IPS-20b (cell line): ENCODE results near the gene CD53.
"Not testable (repeated sequence)": the region's sequence is repeated elsewhere in the genome, so short reads cannot be mapped to it uniquely, and the experiment has no call there.

Experiments used
- H3K27ac ChIP-seq: one replicate; pipeline ENCODE4 v1.5.1; 2013; ENCODE audit warnings: low read length
- H3K27me3 ChIP-seq: 2 replicates; pipeline ENCODE4 v1.6.1; 2013; ENCODE audit warnings: mild to moderate bottlenecking, low read length, inconsistent platforms; ENCODE audit not compliant: insufficient read depth
- H3K36me3 ChIP-seq: 2 replicates; pipeline ENCODE4 v1.6.1; 2013; ENCODE audit warnings: low read depth, mild to moderate bottlenecking, inconsistent platforms, low read length, moderate library complexity; ENCODE audit not compliant: insufficient read depth
- H3K4me1 ChIP-seq: 2 replicates; pipeline ENCODE4 v1.6.1; 2013; ENCODE audit warnings: mild to moderate bottlenecking, control low read depth, inconsistent platforms, low read length, moderate library complexity; ENCODE audit not compliant: insufficient read depth
- H3K4me3 ChIP-seq: 2 replicates; pipeline ENCODE4 v1.5.1; 2013; ENCODE audit warnings: mild to moderate bottlenecking, low read length, inconsistent platforms
- H3K9ac ChIP-seq: 2 replicates; pipeline ENCODE4 v1.6.1; 2013; ENCODE audit warnings: low read depth, mild to moderate bottlenecking, inconsistent platforms, low read length, moderate library complexity
- H3K9me3 ChIP-seq: 2 replicates; pipeline ENCODE4 v1.6.1; 2013; ENCODE audit warnings: mild to moderate bottlenecking, low read depth, low read length, inconsistent platforms; ENCODE audit not compliant: insufficient read depth

The CD53 gene

GRCh38 chr1:110872745-110873720 lies at the start of gene CD53:
TSS of gene CD53 (plus strand) at chr1:110873148. CDS start at chr1:110891409, 18,261 bp downstream.
- Histone ChIP-seq H3K27ac (no peak within 1 kb of the TSS), H3K36me3 (no peaks in the 10 kb centered on the region), H3K9ac (no peak within 1 kb of the TSS), H3K4me1 (peaks cover 7% of the 10 kb centered on the region; the same call in 1 of the 2 replicates), H3K27me3 (no peaks in the 10 kb centered on the region), H3K4me3 (no peak within 1 kb of the TSS), H3K9me3 (no peaks in the 10 kb centered on the region)

GRCh38 chr1:110824192-110824591 lies 48.8 kb upstream of the CD53 start:
- no peaks in the 10 kb centered on the region for H3K36me3 ChIP-seq
- no peaks in the 10 kb centered on the region for H3K9me3 ChIP-seq
- H3K27me3 ChIP-seq: peaks cover 5% of the 10 kb centered on the region; the same call in 1 of the 2 replicates
- H3K4me1 ChIP-seq: no peaks in the 10 kb centered on the region
- H3K9ac ChIP-seq: no peak overlapping the region
- H3K4me3 ChIP-seq: no peak overlapping the region
- no peak overlapping the region for H3K27ac ChIP-seq

- Histone ChIP-seq H3K36me3 (no peaks in the 10 kb centered on the region), H3K4me3 (no peak overlapping the region), H3K27ac (no peak overlapping the region), H3K4me1 (no peaks in the 10 kb centered on the region; the same call in 1 of the 2 replicates), H3K9ac (no peak overlapping the region), H3K9me3 (no peaks in the 10 kb centered on the region), H3K27me3 (peaks cover under 1% of the 10 kb centered on the region; the same call in 1 of the 2 replicates)
Measured at GRCh38 chr1:110829955-110830553, 42.9 kb upstream of the CD53 start.

- H3K9me3 ChIP-seq, H3K27me3 ChIP-seq, H3K36me3 ChIP-seq, H3K9ac ChIP-seq, H3K4me3 ChIP-seq, H3K27ac ChIP-seq, H3K4me1 ChIP-seq: not testable (repeated sequence)
Measured at GRCh38 chr1:110833779-110834178, 39.2 kb upstream of the CD53 start.

- Histone ChIP-seq H3K27ac (no peak overlapping the region), H3K9me3 (no peaks in the 10 kb centered on the region), H3K4me3 (no peak overlapping the region), H3K27me3 (peaks cover 4% of the 10 kb centered on the region; the same call in 1 of the 2 replicates), H3K36me3 (no peaks in the 10 kb centered on the region), H3K4me1 (no peaks in the 10 kb centered on the region), H3K9ac (no peak overlapping the region)
Measured at GRCh38 chr1:110846861-110847260, 26.1 kb upstream of the CD53 start.

GRCh38 chr1:110850145-110850544 lies 22.8 kb upstream of the CD53 start:
- Histone ChIP-seq H3K4me3 (no peak overlapping the region), H3K27me3 (peaks cover 4% of the 10 kb centered on the region; the same call in 1 of the 2 replicates), H3K36me3 (no peaks in the 10 kb centered on the region)

GRCh38 chr1:110850627-110851026 lies 22.3 kb upstream of the CD53 start:
- Histone ChIP-seq H3K27ac (no peak overlapping the region), H3K27me3 (peaks cover 4% of the 10 kb centered on the region; the same call in 1 of the 2 replicates), H3K4me3 (no peak overlapping the region), H3K4me1 (no peaks in the 10 kb centered on the region), H3K9me3 (no peaks in the 10 kb centered on the region), H3K36me3 (no peaks in the 10 kb centered on the region), H3K9ac (no peak overlapping the region)

More at GRCh38 chr1:110850145-110850544, 22.8 kb upstream of the CD53 start:
- no peaks in the 10 kb centered on the region for H3K4me1 ChIP-seq
- H3K9me3 ChIP-seq: no peaks in the 10 kb centered on the region
- H3K27ac ChIP-seq: no peak overlapping the region
- no peak overlapping the region for H3K9ac ChIP-seq

- Histone ChIP-seq H3K4me1 (no peaks in the 10 kb centered on the region), H3K9ac (no peak overlapping the region), H3K27ac (no peak overlapping the region), H3K4me3 (no peak overlapping the region), H3K27me3 (no peaks in the 10 kb centered on the region; the same call in 1 of the 2 replicates), H3K36me3 (no peaks in the 10 kb centered on the region), H3K9me3 (no peaks in the 10 kb centered on the region)
Measured at GRCh38 chr1:110853135-110853534, 19.8 kb upstream of the CD53 start.

GRCh38 chr1:110856410-110856809 lies 16.5 kb upstream of the CD53 start:
- Histone ChIP-seq H3K9me3 (no peaks in the 10 kb centered on the region), H3K4me1 (no peaks in the 10 kb centered on the region), H3K36me3 (no peaks in the 10 kb centered on the region), H3K27ac (no peak overlapping the region), H3K27me3 (no peaks in the 10 kb centered on the region; the same call in 1 of the 2 replicates), H3K4me3 (no peak overlapping the region), H3K9ac (no peak overlapping the region)

GRCh38 chr1:110857964-110858948 lies 14.7 kb upstream of the CD53 start:
- Histone ChIP-seq H3K4me3 (no peak overlapping the region), H3K9ac (no peak overlapping the region), H3K27me3 (no peaks in the 10 kb centered on the region; the same call in 1 of the 2 replicates), H3K4me1 (no peaks in the 10 kb centered on the region), H3K9me3 (no peaks in the 10 kb centered on the region), H3K36me3 (no peaks in the 10 kb centered on the region), H3K27ac (no peak overlapping the region)

GRCh38 chr1:110859062-110859461 lies 13.9 kb upstream of the CD53 start:
- H3K27me3 ChIP-seq: no peaks in the 10 kb centered on the region; the same call in 1 of the 2 replicates
- no peaks in the 10 kb centered on the region for H3K9me3 ChIP-seq
- H3K4me1 ChIP-seq: no peaks in the 10 kb centered on the region
- no peak overlapping the region for H3K27ac ChIP-seq
- no peaks in the 10 kb centered on the region for H3K36me3 ChIP-seq
- H3K9ac ChIP-seq: no peak overlapping the region
- no peak overlapping the region for H3K4me3 ChIP-seq
